HepG2 (cell line): ENCODE results near the gene DUS2. TPM values are rescaled to one million over a fixed set of nuclear protein-coding genes. Genes with fewer than 3 reads are reported as not detected.

Experiments used
- BCLAF1 ChIP-seq: fragments of 450-650 bp; IDR thresholded peaks from 2 replicates; pipeline ENCODE4 v1.6.1; 2017; ENCODE audit warnings: mild to moderate bottlenecking
- FOXJ3 ChIP-seq: sonication (generic); formaldehyde crosslinking; IDR thresholded peaks from 2 replicates; pipeline ENCODE4 v1.4.0; 2020; ENCODE audit warnings: missing genetic modification reagents, mild to moderate bottlenecking, borderline replicate concordance
- MAFF ChIP-seq: IDR thresholded peaks from 2 replicates; pipeline ENCODE4 v1.6.1; 2011; ENCODE audit warnings: low read depth, low read length, improper control_type of control experiment
- RERE ChIP-seq: IDR thresholded peaks from 2 replicates; pipeline ENCODE4 v1.6.1; 2016; ENCODE audit warnings: low read depth, missing genetic modification reagents, missing compliant biosample characterization
- TAF15 ChIP-seq: fragments of 200-400 bp; formaldehyde crosslinking; IDR thresholded peaks from one replicate; pipeline ENCODE4 v1.6.1; 2018; ENCODE audit warnings: mild to moderate bottlenecking, low read depth, low read length; ENCODE audit not compliant: poor library complexity, severe bottlenecking
- TGIF2 ChIP-seq: IDR thresholded peaks from 2 replicates; pipeline ENCODE4 v1.6.1; 2016; ENCODE audit warnings: control low read depth, missing compliant biosample characterization
- ZBTB46 ChIP-seq: sonication (generic); formaldehyde crosslinking; IDR thresholded peaks from 2 replicates; pipeline ENCODE4 v1.4.0; 2020; ENCODE audit warnings: mild to moderate bottlenecking, missing genetic modification reagents, borderline replicate concordance
- ZNF329 ChIP-seq: sonication (generic); formaldehyde crosslinking; IDR thresholded peaks from 2 replicates; pipeline ENCODE4 v1.9.0; 2021; ENCODE audit warnings: low read depth, mild to moderate bottlenecking, missing genetic modification reagents
- polyA plus RNA-seq, 8 experiments: library from polyadenylated mRNA; depleted of rRNA in 3 of 8; stranded (reverse) in 7 of 8; unstranded in 1 of 8; fragments of >200 nt; fragmentation: Illumina TruSeq in 4 of 8; extraction: Trizol in 4 of 8; gene quantifications; 2 replicates each; pipeline versions ENCODE4 v1.2.1 to v1.2.3, GENCODE V29; 2011 to 2016; ENCODE audit warnings: low read depth in 4 of 8, missing spikeins in 1 of 8, mixed read lengths in 1 of 8; ENCODE audit not compliant: insufficient read depth in 1 of 8
- total RNA-seq, 5 experiments: library from RNA; depleted of rRNA; stranded (reverse); fragments of >200 nt; fragmentation: Illumina TruSeq; extraction: Trizol; gene quantifications; 2 replicates each; pipeline ENCODE4 v1.2.3, GENCODE V29; 2016; ENCODE audit warnings: low read depth in 1 of 5
- TF ChIP-seq, protein P1 (sequence below): sonication (generic); formaldehyde crosslinking; IDR thresholded peaks from 2 replicates; pipeline ENCODE4 v1.4.0; 2020; ENCODE audit warnings: mild to moderate bottlenecking, missing genetic modification reagents
- TF ChIP-seq, protein P2 (sequence below): sonication (generic); formaldehyde crosslinking; IDR thresholded peaks from 2 replicates; pipeline ENCODE4 v1.8.1; 2022; ENCODE audit warnings: mild to moderate bottlenecking, missing genetic modification reagents
- TF ChIP-seq, protein P3 (sequence below): sonication (generic); formaldehyde crosslinking; IDR thresholded peaks from 2 replicates; pipeline ENCODE4 v1.4.0; 2020; ENCODE audit warnings: mild to moderate bottlenecking, low read depth, missing genetic modification reagents

Gene DUS2
- total and polyA plus RNA-seq, 2 of the 13 experiments (the other 11 are each of a cell fraction or from before 2014, with no cell fraction given): 17.8 to 25.1 TPM

DNA sequence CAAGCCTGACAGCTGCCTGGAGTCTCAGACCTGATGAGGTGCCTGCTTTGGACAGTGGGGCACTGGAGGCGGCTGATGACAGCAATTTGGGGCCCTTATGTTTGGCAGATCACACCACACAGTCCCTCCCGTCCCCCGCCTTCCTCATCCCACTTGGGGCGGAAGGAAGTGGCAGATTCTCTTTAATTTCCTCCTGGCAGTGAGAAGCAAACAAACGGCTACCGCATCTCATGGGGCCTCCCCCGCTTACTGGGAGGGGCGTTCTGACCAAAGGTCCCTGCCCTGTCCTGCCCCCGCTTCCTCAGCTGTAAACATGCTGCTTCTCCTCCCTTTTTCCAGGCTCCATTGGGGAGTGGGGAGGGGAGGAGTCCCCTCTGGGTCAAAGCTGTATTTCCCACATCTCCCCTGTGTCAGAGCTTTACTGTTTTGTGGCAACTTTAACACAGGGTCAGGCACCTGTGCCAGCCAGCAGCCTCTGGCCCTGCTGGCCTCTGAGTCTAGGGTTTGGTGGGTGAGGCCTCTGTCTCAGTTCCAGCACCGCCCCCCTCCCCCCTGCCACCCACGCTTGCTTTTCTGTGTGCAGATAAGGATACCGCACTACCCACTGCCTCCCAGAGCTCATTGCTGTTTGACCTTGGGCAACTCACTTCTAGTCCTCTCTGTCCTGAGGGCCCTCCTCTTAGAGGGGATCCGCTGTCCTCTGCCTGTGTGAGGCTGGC, 56.7 kb downstream of the DUS2 start (continued):
- TF ChIP-seq ZBTB46 (CRISPR knock-in tag): peak; percentile 78
- TF ChIP-seq, protein P1, sequence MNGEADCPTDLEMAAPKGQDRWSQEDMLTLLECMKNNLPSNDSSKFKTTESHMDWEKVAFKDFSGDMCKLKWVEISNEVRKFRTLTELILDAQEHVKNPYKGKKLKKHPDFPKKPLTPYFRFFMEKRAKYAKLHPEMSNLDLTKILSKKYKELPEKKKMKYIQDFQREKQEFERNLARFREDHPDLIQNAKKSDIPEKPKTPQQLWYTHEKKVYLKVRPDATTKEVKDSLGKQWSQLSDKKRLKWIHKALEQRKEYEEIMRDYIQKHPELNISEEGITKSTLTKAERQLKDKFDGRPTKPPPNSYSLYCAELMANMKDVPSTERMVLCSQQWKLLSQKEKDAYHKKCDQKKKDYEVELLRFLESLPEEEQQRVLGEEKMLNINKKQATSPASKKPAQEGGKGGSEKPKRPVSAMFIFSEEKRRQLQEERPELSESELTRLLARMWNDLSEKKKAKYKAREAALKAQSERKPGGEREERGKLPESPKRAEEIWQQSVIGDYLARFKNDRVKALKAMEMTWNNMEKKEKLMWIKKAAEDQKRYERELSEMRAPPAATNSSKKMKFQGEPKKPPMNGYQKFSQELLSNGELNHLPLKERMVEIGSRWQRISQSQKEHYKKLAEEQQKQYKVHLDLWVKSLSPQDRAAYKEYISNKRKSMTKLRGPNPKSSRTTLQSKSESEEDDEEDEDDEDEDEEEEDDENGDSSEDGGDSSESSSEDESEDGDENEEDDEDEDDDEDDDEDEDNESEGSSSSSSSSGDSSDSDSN (CRISPR knock-in tag): peak; percentile 76
- TF ChIP-seq ZNF329 (CRISPR knock-in tag): peak; percentile 79
- TF ChIP-seq MAFF: no peak
- TF ChIP-seq TGIF2: 0 out of 2 replicates have a peak, but pooled peaks have one; percentile 7
- no peak for TF ChIP-seq TAF15
- TF ChIP-seq, protein P2, sequence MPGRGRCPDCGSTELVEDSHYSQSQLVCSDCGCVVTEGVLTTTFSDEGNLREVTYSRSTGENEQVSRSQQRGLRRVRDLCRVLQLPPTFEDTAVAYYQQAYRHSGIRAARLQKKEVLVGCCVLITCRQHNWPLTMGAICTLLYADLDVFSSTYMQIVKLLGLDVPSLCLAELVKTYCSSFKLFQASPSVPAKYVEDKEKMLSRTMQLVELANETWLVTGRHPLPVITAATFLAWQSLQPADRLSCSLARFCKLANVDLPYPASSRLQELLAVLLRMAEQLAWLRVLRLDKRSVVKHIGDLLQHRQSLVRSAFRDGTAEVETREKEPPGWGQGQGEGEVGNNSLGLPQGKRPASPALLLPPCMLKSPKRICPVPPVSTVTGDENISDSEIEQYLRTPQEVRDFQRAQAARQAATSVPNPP (CRISPR knock-in tag): 0 out of 2 replicates have a peak, but pooled peaks have one; percentile 75
- TF ChIP-seq, protein P3, sequence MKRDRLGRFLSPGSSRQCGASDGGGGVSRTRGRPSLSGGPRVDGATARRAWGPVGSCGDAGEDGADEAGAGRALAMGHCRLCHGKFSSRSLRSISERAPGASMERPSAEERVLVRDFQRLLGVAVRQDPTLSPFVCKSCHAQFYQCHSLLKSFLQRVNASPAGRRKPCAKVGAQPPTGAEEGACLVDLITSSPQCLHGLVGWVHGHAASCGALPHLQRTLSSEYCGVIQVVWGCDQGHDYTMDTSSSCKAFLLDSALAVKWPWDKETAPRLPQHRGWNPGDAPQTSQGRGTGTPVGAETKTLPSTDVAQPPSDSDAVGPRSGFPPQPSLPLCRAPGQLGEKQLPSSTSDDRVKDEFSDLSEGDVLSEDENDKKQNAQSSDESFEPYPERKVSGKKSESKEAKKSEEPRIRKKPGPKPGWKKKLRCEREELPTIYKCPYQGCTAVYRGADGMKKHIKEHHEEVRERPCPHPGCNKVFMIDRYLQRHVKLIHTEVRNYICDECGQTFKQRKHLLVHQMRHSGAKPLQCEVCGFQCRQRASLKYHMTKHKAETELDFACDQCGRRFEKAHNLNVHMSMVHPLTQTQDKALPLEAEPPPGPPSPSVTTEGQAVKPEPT: no peak
- TF ChIP-seq BCLAF1: no peak
- peak; percentile 92 for TF ChIP-seq RERE (CRISPR knock-in tag)
- TF ChIP-seq FOXJ3: peak; percentile 96
